PC-9 (cell line): ENCODE data around the gene SNX13. TPM values are rescaled to one million over a fixed set of nuclear protein-coding genes. Genes with fewer than 3 reads are reported as not detected.

ENCODE experiments used
- BruUV-seq: library from RNA; stranded (reverse); fragments of 400-500 nt; replicated peaks from 2 replicates; lab custom pipeline; 2021; lab: Mats Ljungman, UMichigan
- CTCF ChIA-PET: fragments of 300-600 bp; sonication (Branson Sonifier 250); formaldehyde crosslinking; loops from one replicate; lab custom pipeline; 2022; ENCODE audit warnings: antibody characterized with exemption; lab: Charles Lee
- POLR2A ChIA-PET: fragments of 300-600 bp; sonication (Branson Sonifier 250); formaldehyde crosslinking; loops from one replicate; lab custom pipeline; 2022; ENCODE audit warnings: antibody characterized with exemption; ENCODE audit not compliant: unreplicated experiment; lab: Charles Lee
- DNase-seq, 2 experiments: peaks; one replicate each; pipeline versions ENCODE4 v3.0.0 to v3.0.0-alpha.2; 2015 to 2022; ENCODE audit warnings: mixed read lengths in 1 of 2
- H2AFZ ChIP-seq: fragments of 200-600 bp; sonication (generic); 2 replicates; pipeline ENCODE4 v1.8.1; 2017; ENCODE audit warnings: antibody characterized with exemption
- H3F3A ChIP-seq: fragments of 200-600 bp; sonication (generic); 2 replicates; pipeline ENCODE4 v1.8.1; 2017; ENCODE audit warnings: antibody characterized with exemption, mild to moderate bottlenecking, low read depth; ENCODE audit not compliant: insufficient read depth
- H3K27ac ChIP-seq: fragments of 200-600 bp; sonication (generic); 2 replicates; pipeline ENCODE4 v1.6.1; 2016; ENCODE audit warnings: mixed run types
- H3K27me3 ChIP-seq: fragments of 200-600 bp; sonication (generic); 2 replicates; pipeline ENCODE4 v1.6.1; 2016; ENCODE audit warnings: low read depth, mixed run types; ENCODE audit not compliant: insufficient read depth
- H3K36me3 ChIP-seq: fragments of 200-600 bp; sonication (generic); 2 replicates; pipeline ENCODE4 v1.6.1; 2016; ENCODE audit warnings: low read depth, mixed run types
- H3K4me1 ChIP-seq: fragments of 200-600 bp; sonication (generic); replicated peaks from 2 replicates; pipeline ENCODE4 v1.6.1; 2016; ENCODE audit warnings: mixed run types; ENCODE audit not compliant: insufficient read depth
- H3K4me2 ChIP-seq: fragments of 200-600 bp; sonication (generic); 2 replicates; pipeline ENCODE4 v1.6.1; 2017; ENCODE audit warnings: mixed run types
- H3K4me3 ChIP-seq: fragments of 200-600 bp; sonication (generic); 2 replicates; pipeline ENCODE4 v1.6.1; 2016; ENCODE audit warnings: mixed run types
- H3K79me2 ChIP-seq: fragments of 200-600 bp; sonication (generic); 2 replicates; pipeline ENCODE4 v1.6.1; 2017; ENCODE audit warnings: low read depth, mixed run types
- H3K9me2 ChIP-seq: fragments of 200-600 bp; sonication (generic); 2 replicates; pipeline ENCODE4 v1.8.1; 2017; ENCODE audit warnings: mild to moderate bottlenecking; ENCODE audit not compliant: insufficient read depth
- H3K9me3 ChIP-seq: fragments of 200-600 bp; sonication (generic); 2 replicates; pipeline ENCODE4 v1.8.1; 2016; ENCODE audit warnings: low read depth; ENCODE audit not compliant: insufficient read depth
- H4K20me1 ChIP-seq: fragments of 200-600 bp; sonication (generic); 2 replicates; pipeline ENCODE4 v1.8.1; 2017; ENCODE audit not compliant: insufficient read depth
- CTCF ChIP-seq: fragments of 200-600 bp; sonication (generic); conservative IDR thresholded peaks from 2 replicates; pipeline ENCODE4 v1.6.1; 2017; ENCODE audit warnings: mixed run types, antibody characterized with exemption, mild to moderate bottlenecking, moderate library complexity
- EZH2 ChIP-seq: fragments of 200-600 bp; sonication (generic); IDR thresholded peaks from 2 replicates; pipeline ENCODE4 v1.8.0; 2017; ENCODE audit warnings: antibody characterized with exemption, low read depth
- intact Hi-C: fragments of 100-400 bp; cut with micrococcal nuclease; formaldehyde crosslinking; loops from one replicate; pipeline ENCODE4 v1.10.0; 2022; ENCODE audit not compliant: unreplicated experiment
- total RNA-seq: library from RNA; stranded (reverse); gene quantifications from 2 replicates; pipeline ENCODE4 v1.2.3, GENCODE V29; 2021

SNX13 gene
- total RNA-seq, 1 experiment from 2014 or later = 56.3 TPM

GRCh38 chr7:17900464-17900863, 39.8 kb downstream of the SNX13 start:
- no peak for DNase-seq
- H3K4me1 ChIP-seq = peaks cover 8% of the 10 kb centered on the region; the same call in 1 of the 2 replicates
- no TSS peak for BruUV-seq
- H2AFZ ChIP-seq = no peak overlapping the region
- TF ChIP-seq EZH2 = no peak
- no peak for TF ChIP-seq CTCF
- H3K36me3 ChIP-seq = no peaks in the 10 kb centered on the region
- no peaks in the 10 kb centered on the region for H3K9me3 ChIP-seq
- POLR2A ChIA-PET = no interaction called here
- no peak overlapping the region for H3K27ac ChIP-seq
- H3K79me2 ChIP-seq = peaks cover 41% of the 10 kb centered on the region
- no peaks in the 10 kb centered on the region for H3F3A ChIP-seq
- no peak overlapping the region for H3K4me3 ChIP-seq
- no peak overlapping the region for H3K4me2 ChIP-seq
- CTCF ChIA-PET = no interaction called here
- H3K9me2 ChIP-seq = no peaks in the 10 kb centered on the region
- peaks cover 9% of the 10 kb centered on the region; the same call in 1 of the 2 replicates for H4K20me1 ChIP-seq
- H3K27me3 ChIP-seq = no peaks in the 10 kb centered on the region
- intact Hi-C loops = no loop called here

- no peaks in the 10 kb centered on the region for H3K36me3 ChIP-seq
- H4K20me1 ChIP-seq = 0 out of 2 replicates have a peak, but pooled peaks cover 3% of the 10 kb centered on the region
- H3K9me2 ChIP-seq = no peaks in the 10 kb centered on the region
- peaks cover 19% of the 10 kb centered on the region for H3K79me2 ChIP-seq
- H3F3A ChIP-seq = no peaks in the 10 kb centered on the region
- DNase-seq = no peak
- H3K4me1 ChIP-seq = no peaks in the 10 kb centered on the region
- no peak overlapping the region for H3K4me3 ChIP-seq
- no TSS peak for BruUV-seq
- H2AFZ ChIP-seq = no peak overlapping the region
- H3K4me2 ChIP-seq = no peak overlapping the region
- intact Hi-C loops = no loop called here
- H3K27me3 ChIP-seq = no peaks in the 10 kb centered on the region
- POLR2A ChIA-PET = no interaction called here
- CTCF ChIA-PET = no interaction called here
- H3K27ac ChIP-seq = no peak overlapping the region
- H3K9me3 ChIP-seq = no peaks in the 10 kb centered on the region
- TF ChIP-seq EZH2 = no peak
- no peak for TF ChIP-seq CTCF
Measured at GRCh38 chr7:17898111-17898510, 42.2 kb downstream of the SNX13 start.

- BruUV-seq = no TSS peak
- no peaks in the 10 kb centered on the region for H3K4me1 ChIP-seq
- no peaks in the 10 kb centered on the region for H3K9me3 ChIP-seq
- no peaks in the 10 kb centered on the region for H3K9me2 ChIP-seq
- peaks cover 2% of the 10 kb centered on the region; the same call in 1 of the 2 replicates for H4K20me1 ChIP-seq
- H3F3A ChIP-seq = no peaks in the 10 kb centered on the region
- ChIA-PET POLR2A (no interaction called here), CTCF (interaction anchor here (0.5 kb wide), 1 partner anchor 700 kb away, joined by 5 read pairs; no protein-coding TSS in a partner anchor)
- H3K36me3 ChIP-seq = peaks cover 11% of the 10 kb centered on the region
- no peak overlapping the region for H3K27ac ChIP-seq
- no peak for DNase-seq
- H2AFZ ChIP-seq = no peak overlapping the region
- no peaks in the 10 kb centered on the region for H3K27me3 ChIP-seq
- intact Hi-C loops = no loop called here
- no peak overlapping the region for H3K4me2 ChIP-seq
- H3K79me2 ChIP-seq = no peaks in the 10 kb centered on the region
- H3K4me3 ChIP-seq = no peak overlapping the region
- no peak for TF ChIP-seq CTCF
- no peak for TF ChIP-seq EZH2
Measured at GRCh38 chr7:17887286-17887685, 53.0 kb downstream of the SNX13 start.
